ELF-1 (cell line): ENCODE measurements around the gene NMNAT2.

ENCODE experiments used
- DNase-seq: peaks from one replicate; pipeline ENCODE4 v3.0.0-alpha.2; 2016; ENCODE audit warnings: low read depth, low spot score

The NMNAT2 gene

DNA sequence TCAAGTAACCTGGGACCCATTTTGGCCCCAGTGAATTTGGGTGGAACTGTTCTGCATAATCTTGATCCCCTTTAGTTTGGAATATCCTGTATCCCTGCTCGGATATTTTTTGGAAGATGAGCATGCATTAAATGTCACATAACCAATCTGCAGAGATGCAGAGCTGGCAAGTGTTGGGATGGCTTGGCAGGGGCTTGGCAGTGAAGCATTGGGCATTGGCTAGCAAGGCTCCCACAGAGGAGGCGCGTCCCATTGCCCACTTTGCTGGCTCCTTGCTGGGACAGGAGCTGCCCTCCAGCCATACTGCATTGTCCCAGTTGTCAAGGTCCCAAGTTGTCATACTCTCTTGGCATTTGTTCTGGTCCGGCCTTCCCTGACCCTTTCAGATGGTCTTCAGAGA, 202.2 kb downstream of the NMNAT2 start:
- DNase-seq, result no peak

DNA sequence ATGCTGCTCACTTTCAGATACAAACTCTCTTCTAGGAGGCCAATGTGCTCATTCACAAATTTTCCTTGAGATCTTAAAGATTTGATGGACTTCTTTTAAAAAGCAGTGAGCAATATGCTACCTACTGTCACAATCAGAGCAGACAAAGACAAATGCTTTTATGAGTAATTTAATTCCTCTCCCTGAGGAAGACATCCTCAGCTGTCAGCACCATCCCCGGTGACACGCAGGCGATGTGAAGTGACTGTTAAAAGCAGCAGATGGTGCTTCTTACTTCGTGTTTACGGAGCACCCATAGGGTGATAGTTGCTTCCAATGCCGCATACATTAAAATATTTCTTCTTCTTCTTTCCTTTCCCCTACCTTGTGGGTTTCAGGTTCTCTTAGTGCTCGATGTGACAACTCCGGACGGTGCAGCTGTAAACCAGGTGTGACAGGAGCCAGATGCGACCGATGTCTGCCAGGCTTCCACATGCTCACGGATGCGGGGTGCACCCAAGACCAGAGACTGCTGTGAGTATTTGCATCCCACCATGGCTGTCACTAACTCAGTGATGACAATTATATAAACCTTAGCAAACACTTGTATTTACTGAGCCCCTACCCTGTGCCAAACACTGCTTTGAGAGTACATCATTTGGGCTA, 203.0 kb downstream of the NMNAT2 start:
- no peak for DNase-seq

DNA sequence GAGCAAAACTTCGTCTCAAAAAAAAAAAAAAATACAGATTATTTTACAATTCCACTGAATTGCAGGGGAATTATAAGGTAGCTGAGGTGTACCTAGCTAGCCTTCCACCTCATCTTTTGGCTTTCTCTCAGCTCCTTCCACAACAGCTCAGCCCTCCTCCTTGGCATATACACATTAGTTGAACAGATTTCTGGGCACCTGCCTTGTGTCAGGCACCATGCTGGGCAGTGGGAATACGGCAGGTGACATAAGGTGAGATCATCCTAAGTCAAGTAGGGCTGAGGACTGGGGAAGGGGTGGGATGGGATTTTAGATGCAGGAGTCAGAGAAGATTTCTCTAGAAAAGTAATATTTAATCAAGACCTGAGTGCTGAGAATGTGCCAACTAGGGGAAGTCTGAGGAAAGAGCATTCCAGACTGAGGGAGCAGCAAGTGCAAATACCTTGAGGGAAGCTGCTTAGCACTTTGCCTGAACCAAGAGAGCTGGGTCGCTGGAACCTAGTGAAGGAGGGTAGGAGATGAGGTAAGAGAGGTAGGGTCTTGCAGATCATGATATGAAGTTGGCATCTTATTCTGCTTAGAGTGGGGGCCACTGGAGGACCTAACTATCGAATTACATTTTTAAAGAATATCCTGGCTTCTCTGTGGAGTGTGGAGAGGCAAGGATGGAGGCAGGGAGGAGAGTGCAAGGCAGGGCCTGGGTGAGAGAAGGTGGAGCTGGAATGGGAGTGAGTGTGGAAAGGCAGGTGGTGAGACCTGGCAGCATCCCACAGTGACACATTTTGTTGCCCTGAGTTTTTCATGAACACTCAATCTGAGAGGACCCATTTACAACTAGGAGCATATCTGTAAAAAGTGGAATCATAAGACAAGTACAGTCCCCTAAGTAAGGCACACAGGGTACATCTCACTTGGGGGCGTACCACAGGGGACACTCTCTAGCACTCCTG, 203.9 kb downstream of the NMNAT2 start:
- DNase-seq, result no peak

DNA sequence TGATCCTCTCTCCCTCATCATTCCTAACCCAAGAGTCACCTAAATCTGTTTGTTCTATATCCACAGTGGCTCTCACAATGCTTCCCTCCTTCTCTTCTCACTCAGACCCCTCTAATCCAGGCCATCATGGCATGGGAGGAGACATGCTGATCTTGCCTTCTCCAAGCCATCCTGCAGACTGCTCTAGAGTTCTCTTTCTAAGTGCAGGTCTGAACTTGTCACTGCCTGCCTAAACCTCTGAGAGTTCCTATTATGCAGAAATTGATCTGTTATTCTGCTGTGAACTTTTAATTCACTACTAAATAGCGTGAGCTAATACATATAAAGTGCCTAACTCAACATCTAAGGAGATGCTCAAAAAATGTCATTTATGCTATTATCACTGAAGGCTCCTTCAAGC, 205.3 kb downstream of the NMNAT2 start:
- no peak for DNase-seq

DNA sequence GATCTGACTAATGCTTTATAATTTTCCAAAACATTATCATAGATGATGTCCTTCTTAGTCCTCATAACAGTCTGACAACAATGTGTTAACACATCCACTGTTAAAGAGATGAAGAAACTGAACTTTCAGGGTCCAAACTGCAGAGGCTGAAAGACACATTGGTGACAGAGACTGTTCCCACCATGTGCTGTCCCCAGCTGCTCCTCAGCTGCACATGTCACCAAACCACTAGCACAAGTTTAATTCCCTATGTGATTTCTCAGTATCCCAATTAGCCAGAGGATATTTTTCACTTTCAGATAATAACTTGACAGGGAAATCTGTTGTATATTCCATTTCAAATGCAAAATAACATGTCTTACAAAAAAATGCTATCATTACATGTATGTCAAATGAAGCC, 207.5 kb downstream of the NMNAT2 start:
- DNase-seq, result no peak

DNA sequence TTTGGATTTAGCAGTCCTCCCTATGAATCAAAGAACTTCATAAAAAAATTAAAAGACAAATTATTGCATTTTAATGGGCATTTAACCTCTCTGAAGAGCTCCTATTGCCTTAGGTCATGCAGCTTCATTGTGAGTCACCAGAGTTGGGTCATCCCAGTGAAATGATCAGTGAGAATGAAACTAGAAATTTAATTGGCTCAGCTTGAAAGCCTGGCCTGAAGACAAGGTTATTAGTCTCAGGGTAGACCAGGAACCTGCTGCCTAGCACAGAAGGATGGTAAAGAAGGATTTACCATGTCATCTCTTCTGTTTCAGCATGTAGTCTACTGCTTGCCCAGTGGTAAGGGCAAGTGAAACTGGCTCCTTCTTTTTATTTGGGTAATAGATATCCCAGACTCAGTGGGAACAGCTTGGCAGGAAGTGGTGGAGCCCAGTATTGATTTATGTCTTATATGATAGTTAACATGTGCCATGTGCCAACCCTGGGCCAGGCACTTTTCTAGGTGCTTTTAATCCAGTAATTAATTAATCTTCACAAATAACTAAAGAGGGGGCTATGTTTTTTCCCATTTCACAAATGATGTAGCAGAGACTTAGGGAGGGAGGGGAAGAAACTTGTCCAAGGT, 208.5 kb downstream of the NMNAT2 start:
- DNase-seq, result no peak

DNA sequence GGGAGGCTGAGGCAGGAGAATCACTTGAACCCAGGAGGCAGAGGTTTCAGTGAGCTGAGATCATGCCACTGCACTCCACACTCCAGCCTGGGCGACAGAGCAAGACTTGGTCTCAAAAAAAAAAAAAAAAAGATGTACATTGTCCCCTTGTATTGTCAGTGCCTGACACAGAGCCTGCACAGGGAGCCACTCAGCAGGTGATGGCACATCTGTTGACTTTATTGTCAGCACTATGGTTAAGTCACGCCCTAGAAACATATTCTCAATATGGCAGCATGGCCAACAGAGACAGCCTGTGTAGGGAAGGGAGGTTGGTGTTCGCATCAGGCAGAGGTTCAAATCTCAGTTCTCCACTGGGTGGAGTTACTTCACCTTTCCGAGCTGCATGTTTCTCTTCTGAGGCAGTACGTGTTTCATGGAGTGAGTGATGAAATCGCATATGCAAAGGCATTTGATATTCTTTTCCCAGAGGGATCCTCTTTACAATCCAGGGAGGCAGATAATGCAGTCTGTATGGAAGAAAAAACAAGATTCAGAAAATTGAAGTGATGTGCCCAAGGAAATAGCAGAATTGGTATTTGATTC, 211.6 kb downstream of the NMNAT2 start:
- DNase-seq, result no peak

DNA sequence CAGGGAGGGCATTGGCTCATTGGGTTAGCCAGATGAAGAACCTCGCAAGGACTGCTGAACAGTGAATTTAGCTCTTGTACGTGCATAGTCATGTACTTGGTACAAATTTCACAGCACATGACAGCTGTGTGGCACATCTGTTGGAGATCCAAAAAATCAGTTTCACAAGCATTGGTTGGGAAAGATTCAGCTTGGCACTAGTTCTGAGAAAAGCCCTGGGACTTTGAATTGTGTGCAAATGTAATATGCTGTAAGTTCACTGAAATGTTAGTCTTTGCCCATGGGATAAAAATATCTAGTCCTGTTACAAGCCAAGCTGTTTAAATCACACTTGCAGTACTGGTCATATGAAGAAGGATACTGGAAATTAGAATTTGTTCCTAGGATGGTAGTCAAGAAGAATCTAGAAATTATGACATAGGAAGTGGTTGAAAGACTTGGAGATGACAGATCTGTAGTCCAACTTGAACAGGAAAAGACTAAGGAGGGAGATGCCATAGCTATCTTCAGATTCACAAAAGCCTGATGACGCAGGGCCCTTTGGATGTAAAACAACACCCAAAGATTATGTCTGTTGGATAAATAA, 212.9 kb downstream of the NMNAT2 start:
- no peak for DNase-seq

DNA sequence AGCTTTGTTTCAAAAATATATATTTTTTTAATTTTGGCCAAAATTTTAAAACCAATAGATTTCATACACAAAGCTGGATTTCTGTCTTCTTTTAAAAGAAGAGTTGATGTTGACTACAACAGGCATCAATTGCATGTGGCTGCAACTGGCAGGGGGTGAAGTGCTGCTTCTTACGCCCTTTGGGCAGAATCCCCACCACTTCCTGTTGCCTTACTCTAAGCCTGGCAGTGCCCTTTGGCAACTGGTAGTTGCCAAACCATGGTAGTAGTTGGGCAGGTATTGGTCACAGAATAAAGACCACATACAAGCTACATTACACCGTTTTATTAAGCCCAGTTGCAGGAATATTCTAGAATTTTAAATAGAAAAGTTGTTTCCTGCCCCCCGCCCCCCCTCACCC, 215.1 kb downstream of the NMNAT2 start:
- DNase-seq, result no peak

DNA sequence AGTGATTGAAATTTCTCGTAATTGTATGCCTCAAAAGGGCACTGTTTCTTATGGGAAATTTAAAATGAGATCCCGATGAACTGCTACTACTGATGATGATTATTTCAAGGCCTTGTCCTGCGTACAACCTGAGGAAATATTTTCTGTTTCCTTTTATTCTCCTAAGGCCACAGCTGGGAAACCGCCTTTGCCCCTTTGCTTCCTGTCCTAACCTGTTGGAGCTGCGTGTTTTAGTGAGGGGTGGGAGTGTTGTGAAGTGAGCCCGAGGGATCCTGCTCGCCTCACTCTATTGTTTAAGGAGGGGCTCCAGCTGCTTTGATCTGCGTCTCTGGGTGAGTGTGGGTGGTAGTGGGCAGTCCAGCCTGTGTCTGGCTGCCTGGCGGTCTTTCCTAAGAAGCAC, 217.7 kb downstream of the NMNAT2 start:
- no peak for DNase-seq

DNA sequence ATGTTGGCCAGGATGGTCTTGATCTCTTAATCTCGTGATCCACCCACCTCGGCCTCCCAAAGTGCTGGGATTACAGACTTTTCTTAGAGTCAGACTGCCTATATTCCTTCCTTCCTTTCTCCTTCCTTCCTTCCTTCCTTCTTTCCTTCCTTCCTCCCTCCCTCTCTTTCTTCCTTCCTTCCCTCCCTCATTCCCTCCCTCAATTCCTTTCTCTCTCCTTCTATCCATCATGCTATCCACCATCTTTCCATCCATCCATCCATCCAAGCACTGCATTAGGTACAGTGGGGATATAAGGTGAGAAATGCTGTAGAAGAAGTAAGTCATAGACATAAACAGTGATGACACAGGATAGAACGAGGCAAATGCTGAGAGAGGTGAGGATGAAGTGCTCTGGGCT, 218.9 kb downstream of the NMNAT2 start:
- no peak for DNase-seq

DNA sequence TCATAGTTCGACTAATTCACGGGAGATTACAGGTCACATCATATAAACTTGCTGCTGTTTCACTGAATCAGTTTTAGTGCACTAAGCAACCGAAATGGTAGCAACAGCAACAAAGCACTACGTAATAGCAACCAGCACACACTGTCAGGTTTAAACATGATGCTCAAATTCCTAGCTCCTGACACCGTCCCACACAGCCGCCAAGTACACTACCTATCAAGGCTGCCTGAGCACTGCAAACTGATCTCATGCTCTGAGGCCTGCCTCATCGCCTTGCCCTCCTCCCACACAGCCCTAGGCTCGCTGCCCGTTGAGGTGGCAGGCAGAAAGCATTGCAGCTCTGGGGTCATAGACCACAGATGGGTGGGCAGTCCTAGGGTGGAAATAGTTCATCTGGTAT, 219.7 kb downstream of the NMNAT2 start:
- no peak for DNase-seq
